GM12878 (cell line): ENCODE data around the gene SCN5A. TPM values are rescaled to one million over a fixed set of nuclear protein-coding genes. Genes with fewer than 3 reads are reported as not detected.

Experiments
- ATAC-seq: fragments of 200-7000 bp; cut with Tn5 transposase; 3 replicates; pipeline ENCODE4 v1.9.1; 2020; ENCODE audit warnings: mild to moderate bottlenecking, moderate library complexity
- BruUV-seq: library from RNA; stranded (reverse); fragments of 400-500 nt; replicated peaks from 2 replicates; lab custom pipeline; 2021; lab: Mats Ljungman, UMichigan
- CTCF ChIA-PET: fragments of 300-600 bp; sonication (Branson Sonifier 250); formaldehyde crosslinking; extraction: SDS; loops from one replicate; lab custom pipeline; 2021; ENCODE audit warnings: inconsistent platforms; lab: Yijun Ruan, JAX
- POLR2A ChIA-PET: fragments of 350-600 bp; formaldehyde crosslinking; extraction: SDS; loops from one replicate; lab custom pipeline; 2021; ENCODE audit warnings: inconsistent platforms; lab: Charles Lee
- RAD21 ChIA-PET: fragments of 300-600 bp; sonication (Branson Sonifier 250); formaldehyde crosslinking; loops from one replicate; lab custom pipeline; 2023; ENCODE audit warnings: antibody characterized with exemption; ENCODE audit not compliant: unreplicated experiment; lab: Charles Lee
- SMC1A ChIA-PET: fragments of 300-600 bp; sonication (Branson Sonifier 250); formaldehyde crosslinking; loops from one replicate; lab custom pipeline; 2023; ENCODE audit not compliant: unreplicated experiment, uncharacterized antibody; lab: Charles Lee
- DNase-seq: peaks from one replicate; pipeline ENCODE4 v3.0.0-alpha.2; 2011; ENCODE audit warnings: low read depth, low spot score
- FAIRE-seq: peaks from 3 replicates; lab custom pipeline; 2011; peaks lifted over from hg19 to GRCh38; lab: Jason Lieb, UNC
- H2AFZ ChIP-seq: 2 replicates; pipeline ENCODE4 v1.6.0; 2011; ENCODE audit warnings: low read depth, low read length, control low read depth; ENCODE audit not compliant: control insufficient read depth
- H3K27ac ChIP-seq: 2 replicates; pipeline ENCODE4 v1.5.1; 2011; ENCODE audit warnings: control low read depth; ENCODE audit not compliant: control insufficient read depth, insufficient read depth
- H3K27me3 ChIP-seq, 2 experiments: replicated peaks in 1 of 2; 2 replicates each; pipeline versions ENCODE4 v1.6.0 to v1.6.1; 2011; ENCODE audit warnings: low read length in 1 of 2; ENCODE audit not compliant: control insufficient read depth in 2 of 2, insufficient read depth in 2 of 2
- H3K36me3 ChIP-seq, 2 experiments: 2 replicates each; pipeline ENCODE4 v1.5.1; 2011; ENCODE audit warnings: low read length in 1 of 2; ENCODE audit not compliant: control insufficient read depth in 2 of 2, insufficient read depth in 2 of 2
- H3K4me1 ChIP-seq: 2 replicates; pipeline ENCODE4 v1.6.1; 2011; ENCODE audit warnings: mild to moderate bottlenecking, low read length, moderate library complexity, mixed read lengths; ENCODE audit not compliant: control insufficient read depth, insufficient read depth
- H3K4me2 ChIP-seq: 2 replicates; pipeline ENCODE4 v1.6.0; 2011; ENCODE audit warnings: control low read depth; ENCODE audit not compliant: control insufficient read depth, insufficient read depth
- H3K4me3 ChIP-seq: fragments of 200-600 bp; sonication (generic); 2 replicates; pipeline ENCODE4 v1.5.1; 2016
- H3K79me2 ChIP-seq: 2 replicates; pipeline ENCODE4 v1.6.0; 2011; ENCODE audit warnings: low read length; ENCODE audit not compliant: control insufficient read depth, insufficient read depth
- H3K9ac ChIP-seq: 2 replicates; pipeline ENCODE4 v1.8.0; 2011; ENCODE audit warnings: low read length, control low read depth, mixed read lengths; ENCODE audit not compliant: control insufficient read depth, insufficient read depth
- H3K9me3 ChIP-seq: replicated peaks from 3 replicates; pipeline ENCODE4 v1.5.1; 2011; ENCODE audit warnings: mild to moderate bottlenecking, low read length; ENCODE audit not compliant: control insufficient read depth, insufficient read depth
- H4K20me1 ChIP-seq: 2 replicates; pipeline ENCODE4 v1.6.0; 2011; ENCODE audit not compliant: control insufficient read depth, insufficient read depth
- BCLAF1 ChIP-seq: fragments of 450-650 bp; IDR thresholded peaks from 2 replicates; pipeline ENCODE4 v1.6.1; 2017; ENCODE audit warnings: antibody characterized with exemption, mild to moderate bottlenecking, moderate library complexity
- CBFB ChIP-seq: IDR thresholded peaks from 2 replicates; pipeline ENCODE4 v1.6.1; 2016; ENCODE audit warnings: antibody characterized with exemption, low read depth
- CREB1 ChIP-seq: IDR thresholded peaks from 2 replicates; pipeline ENCODE4 v1.6.1; 2012; ENCODE audit warnings: low read depth, mild to moderate bottlenecking, inconsistent platforms
- ESRRA ChIP-seq: IDR thresholded peaks from 2 replicates; pipeline ENCODE4 v1.6.1; 2012; ENCODE audit warnings: mild to moderate bottlenecking, low read length, improper control_type of control experiment
- JUND ChIP-seq: IDR thresholded peaks from 2 replicates; pipeline ENCODE4 v1.6.1; 2012; ENCODE audit warnings: low read depth, mild to moderate bottlenecking, low read length, improper control_type of control experiment, moderate library complexity
- PBX3 ChIP-seq: IDR thresholded peaks from 2 replicates; pipeline ENCODE4 v1.6.1; 2011; ENCODE audit warnings: mild to moderate bottlenecking, low read depth, low read length, moderate library complexity; ENCODE audit not compliant: insufficient replicate concordance
- RB1 ChIP-seq: fragments of 450-650 bp; formaldehyde crosslinking; IDR thresholded peaks from 2 replicates; pipeline ENCODE4 v1.6.1; 2017; ENCODE audit warnings: mild to moderate bottlenecking, borderline replicate concordance
- SRF ChIP-seq, 2 experiments: IDR thresholded peaks; 2 replicates each; pipeline ENCODE4 v1.6.1; 2011; ENCODE audit warnings: low read depth in 2 of 2, low read length in 2 of 2, mild to moderate bottlenecking in 1 of 2, moderate library complexity in 1 of 2
- STAT3 ChIP-seq: IDR thresholded peaks from 2 replicates; pipeline ENCODE4 v1.6.1; 2011; ENCODE audit warnings: low read depth, low read length, improper control_type of control experiment
- TCF7 ChIP-seq: IDR thresholded peaks from 2 replicates; pipeline ENCODE4 v1.6.1; 2014; ENCODE audit warnings: antibody characterized with exemption, borderline replicate concordance
- WRNIP1 ChIP-seq: IDR thresholded peaks from 2 replicates; pipeline ENCODE4 v1.6.1; 2011; ENCODE audit warnings: low read depth, low read length, improper control_type of control experiment, borderline replicate concordance
- ZNF217 ChIP-seq: fragments of 450-650 bp; IDR thresholded peaks from 2 replicates; pipeline ENCODE4 v1.6.1; 2017; ENCODE audit warnings: antibody characterized with exemption, mild to moderate bottlenecking
- ZNF24 ChIP-seq: fragments of 450-650 bp; IDR thresholded peaks from 2 replicates; pipeline ENCODE4 v1.6.1; 2017; ENCODE audit warnings: antibody characterized with exemption, mild to moderate bottlenecking
- WGBS: methylation state at CpG from one replicate; pipeline ENCODE4 v1.1.6; 2016; ENCODE audit warnings: low lambda C conversion rate; ENCODE audit not compliant: insufficient replicate concordance, insufficient coverage; ENCODE audit errors: missing lambda C conversion rate; 5-methylcytosine and 5-hydroxymethylcytosine counted together
- in situ Hi-C: fragments of 300-500 bp; cut with MboI; formaldehyde crosslinking; loops from 9 replicates; pipeline ENCODE4 v1.14.3; 2018; ENCODE audit warnings: mixed read lengths
- intact Hi-C: fragments of 100-400 bp; cut with micrococcal nuclease; formaldehyde crosslinking; loops from one replicate; pipeline ENCODE4 v1.14.2; 2022; ENCODE audit not compliant: unreplicated experiment
- polyA plus RNA-seq, 11 experiments: library from polyadenylated mRNA; depleted of rRNA in 4 of 11; unstranded in 6 of 11; stranded (reverse) in 5 of 11; fragments of >200 nt; fragmentation: Nextera tagmentation in 4 of 11; fragmentation: Illumina TruSeq in 1 of 11; extraction: Ambion mirVana in 4 of 11; extraction: Trizol in 1 of 11; gene quantifications; 1 replicate in 1 of 11; 2 replicates in 10 of 11; pipeline versions ENCODE4 v1.2.1 to v1.2.3, GENCODE V29; 2011 to 2016; ENCODE audit warnings: inconsistent platforms in 2 of 11, missing spikeins in 2 of 11, low read depth in 1 of 11
- total RNA-seq, 4 experiments: library from RNA; depleted of rRNA in 3 of 4; stranded (reverse); fragments of >200 nt in 3 of 4; fragmentation: Illumina TruSeq in 1 of 4; extraction: Trizol in 1 of 4; gene quantifications; 2 replicates each; pipeline versions ENCODE4 v1.2.1 to v1.2.3, GENCODE V29; 2013 to 2021
- TF ChIP-seq, protein P1 (sequence below): fragments of 450-650 bp; IDR thresholded peaks from 2 replicates; pipeline ENCODE4 v1.6.1; 2016; ENCODE audit warnings: mild to moderate bottlenecking

The SCN5A gene
- total and polyA plus RNA-seq, 10 of the 15 experiments (the other 5 are each of a cell fraction or from before 2014, with no cell fraction given): not detected

GRCh38 chr3:38637906-38638305 is 11.6 kb downstream of the SCN5A start:
- FAIRE-seq: no peak
- no peaks in the 10 kb centered on the region for H3K4me1 ChIP-seq
- no peaks in the 10 kb centered on the region for H4K20me1 ChIP-seq
- WGBS: 13% methylated on average over 5 of the region's 5 CpGs
- H3K79me2 ChIP-seq: no peaks in the 10 kb centered on the region
- no peak for ATAC-seq
- H3K4me2 ChIP-seq: no peak overlapping the region
- ChIA-PET POLR2A (no interaction called here), RAD21 (interaction anchor here (0.6 kb wide), 1 partner anchor 211 kb away, joined by 4 read pairs; no protein-coding TSS in a partner anchor), SMC1A (no interaction called here), CTCF (interaction anchor here (0.6 kb wide), 1 partner anchor 402 kb away, joined by 3 read pairs; no protein-coding TSS in a partner anchor)
- no peak overlapping the region for H3K4me3 ChIP-seq
- H3K27me3 ChIP-seq: peaks cover 0 to 2% of the 10 kb centered on the region in 2 experiments; a peak in 2 of 4 replicates
- no peak overlapping the region for H3K27ac ChIP-seq
- H3K9me3 ChIP-seq: no peaks in the 10 kb centered on the region
- H3K9ac ChIP-seq: no peak overlapping the region
- in situ Hi-C loops (no loop called here), intact Hi-C loops (no loop called here)
- TF ChIP-seq, protein P1, sequence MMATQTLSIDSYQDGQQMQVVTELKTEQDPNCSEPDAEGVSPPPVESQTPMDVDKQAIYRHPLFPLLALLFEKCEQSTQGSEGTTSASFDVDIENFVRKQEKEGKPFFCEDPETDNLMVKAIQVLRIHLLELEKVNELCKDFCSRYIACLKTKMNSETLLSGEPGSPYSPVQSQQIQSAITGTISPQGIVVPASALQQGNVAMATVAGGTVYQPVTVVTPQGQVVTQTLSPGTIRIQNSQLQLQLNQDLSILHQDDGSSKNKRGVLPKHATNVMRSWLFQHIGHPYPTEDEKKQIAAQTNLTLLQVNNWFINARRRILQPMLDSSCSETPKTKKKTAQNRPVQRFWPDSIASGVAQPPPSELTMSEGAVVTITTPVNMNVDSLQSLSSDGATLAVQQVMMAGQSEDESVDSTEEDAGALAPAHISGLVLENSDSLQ: no peak
- no TSS peak for BruUV-seq
- no peak for DNase-seq
- H2AFZ ChIP-seq: no peak overlapping the region
- H3K36me3 ChIP-seq: no peaks in the 10 kb centered on the region

GRCh38 chr3:38636881-38637280 is 12.6 kb downstream of the SCN5A start:
- Histone ChIP-seq H3K27me3 (peaks cover 0 to 2% of the 10 kb centered on the region in 2 experiments; a peak in 2 of 4 replicates), H3K79me2 (no peaks in the 10 kb centered on the region), H3K9me3 (no peaks in the 10 kb centered on the region), H3K4me3 (no peak overlapping the region), H2AFZ (no peak overlapping the region), H3K27ac (no peak overlapping the region), H3K9ac (no peak overlapping the region), H3K4me2 (no peak overlapping the region), H3K36me3 (no peaks in the 10 kb centered on the region), H4K20me1 (no peaks in the 10 kb centered on the region), H3K4me1 (no peaks in the 10 kb centered on the region)
- POLR2A ChIA-PET: no interaction called here
- TF ChIP-seq STAT3 (no peak), WRNIP1 (no peak), TCF7 (no peak), SRF (IDR thresholded peaks at IDR 0.05; ENCODE audit: low read depth in 2 of 2, low read length in 2 of 2) (no peak), PBX3 (no peak), BCLAF1 (no peak), CREB1 (no peak), ESRRA (no peak), JUND (no peak), ZNF217 (no peak), ZNF24 (no peak), RB1 (no peak), CBFB (no peak)
- CTCF ChIA-PET: interaction anchor here (2.2 kb wide), 1 partner anchor 116 kb away, joined by 8 read pairs; no protein-coding TSS in a partner anchor
- SMC1A ChIA-PET: no interaction called here
- RAD21 ChIA-PET: no interaction called here
- in situ Hi-C loops (no loop called here), intact Hi-C loops (no loop called here)
- WGBS: 60% methylated on average over 5 of the region's 6 CpGs
- DNase-seq: no peak
- ATAC-seq: no peak
- FAIRE-seq: no peak
- no TSS peak for BruUV-seq
